Measurements from ENCODE around the gene CBY1. TPM values are rescaled to one million over a fixed set of nuclear protein-coding genes. Genes with fewer than 3 reads are reported as not detected.

Gene CBY1
- total and polyA plus RNA-seq, 3 experiments from 2014 or later = 7.6 to 15.1 (median 14.0) TPM

- Histone ChIP-seq H3K9me3 (ENCODE audit: low read length) (no peaks in the 10 kb centered on the region), H3K4me3 (ENCODE audit: low read length) (no peak overlapping the region), H3K27ac (ENCODE audit: low read depth, low read length) (no peak overlapping the region), H3K4me1 (ENCODE audit: insufficient read depth, low read length) (peaks cover 45% of the 10 kb centered on the region), H3K27me3 (ENCODE audit: insufficient read depth, low read length, poor library complexity, severe bottlenecking) (no peaks in the 10 kb centered on the region), H3K36me3 (ENCODE audit: insufficient read depth, low read length) (peaks cover 34% of the 10 kb centered on the region)
- DNase-seq = no peak
- ChIA-PET CTCF (no interaction called here), POLR2A (no interaction called here)
- H3K4me1 Mint-ChIP-seq = peaks cover 66 to 84% (median 77%) of the 10 kb centered on the region in 3 donors
- peak overlapping the region in 7 of 8 donors; percentile 7 to 87 (median 64) for H3K27ac Mint-ChIP-seq
- no peaks in the 10 kb centered on the region for H3K27me3 Mint-ChIP-seq
- H3K36me3 Mint-ChIP-seq = peaks cover 0 to 83% (median 15%) of the 10 kb centered on the region in 3 donors
- H3K9me3 Mint-ChIP-seq = no peaks in the 10 kb centered on the region
- H3K4me3 Mint-ChIP-seq = peak overlapping the region in 1 of 7 donors; percentile 12
Observed at GRCh38 chr22:38712486-38713207, 56.2 kb downstream of the CBY1 start.

- Mint-ChIP-seq H3K27me3 (no peaks in the 10 kb centered on the region), H3K4me1 (peaks cover 55 to 72% (median 64%) of the 10 kb centered on the region in 3 donors), H3K27ac (peak overlapping the region in 7 of 8 donors; percentile 8 to 80 (median 59)), H3K36me3 (peaks cover 0 to 86% (median 13%) of the 10 kb centered on the region in 3 donors), H3K4me3 (no peak overlapping the region), H3K9me3 (no peaks in the 10 kb centered on the region)
- CTCF ChIA-PET = interaction anchor here (2.2 kb wide), 1 partner anchor 11 kb away, joined by 8 read pairs; no protein-coding TSS in a partner anchor
- Histone ChIP-seq H3K9me3 (ENCODE audit: low read length) (no peaks in the 10 kb centered on the region), H3K4me1 (ENCODE audit: insufficient read depth, low read length) (peaks cover 34% of the 10 kb centered on the region), H3K27ac (ENCODE audit: low read depth, low read length) (no peak overlapping the region), H3K4me3 (ENCODE audit: low read length) (no peak overlapping the region), H3K36me3 (ENCODE audit: insufficient read depth, low read length) (peaks cover 38% of the 10 kb centered on the region), H3K27me3 (ENCODE audit: insufficient read depth, low read length, poor library complexity, severe bottlenecking) (no peaks in the 10 kb centered on the region)
- POLR2A ChIA-PET = no interaction called here
- DNase-seq = no peak
Observed at GRCh38 chr22:38713921-38714320, 57.5 kb downstream of the CBY1 start.

DNA sequence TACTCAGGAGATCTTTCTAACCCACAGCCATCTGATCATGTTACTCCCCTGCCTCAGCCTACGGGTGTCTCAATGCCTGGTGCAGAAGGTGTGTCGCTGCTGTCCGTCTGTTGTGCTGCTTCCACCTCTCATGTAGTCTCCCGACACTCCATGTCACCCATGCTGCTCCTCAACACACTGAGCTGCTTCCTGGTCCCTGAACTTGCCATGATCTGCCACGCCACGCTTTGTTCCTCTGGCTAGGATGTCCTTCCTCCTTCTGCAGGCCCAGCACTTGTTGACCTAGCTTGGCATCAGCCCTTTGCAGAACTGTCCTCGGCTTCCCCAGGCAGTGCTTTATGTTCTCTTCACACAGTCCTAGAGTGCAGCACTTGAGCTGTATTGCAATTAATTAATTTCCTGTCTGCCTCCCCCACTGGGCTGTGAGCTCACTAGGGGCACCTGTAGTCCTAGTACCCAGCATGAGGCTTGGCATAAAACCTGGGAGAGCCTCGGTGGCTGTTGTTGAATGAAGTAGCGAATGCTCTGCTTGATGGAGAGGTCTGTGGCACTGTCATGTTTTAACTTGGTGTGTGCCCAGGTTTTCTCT, 58.8 kb downstream of the CBY1 start:
- no peak overlapping the region for H3K27ac ChIP-seq (ENCODE audit: low read depth, low read length)
- no peak overlapping the region for H3K4me3 ChIP-seq (ENCODE audit: low read length)
- peaks cover 22% of the 10 kb centered on the region for H3K4me1 ChIP-seq (ENCODE audit: insufficient read depth, low read length)
- H3K4me1 Mint-ChIP-seq = peaks cover 45 to 58% (median 53%) of the 10 kb centered on the region in 3 donors
- CTCF ChIA-PET = interaction anchor here (1.6 to 2.2 kb wide), 2 partner anchors 10 to 18 kb away, joined by 8 read pairs; no protein-coding TSS in a partner anchor
- no peaks in the 10 kb centered on the region for H3K27me3 Mint-ChIP-seq
- peaks cover 0 to 82% (median 13%) of the 10 kb centered on the region in 3 donors for H3K36me3 Mint-ChIP-seq
- no peak overlapping the region for H3K4me3 Mint-ChIP-seq
- POLR2A ChIA-PET = interaction anchor here (0.6 kb wide), 1 partner anchor 120 kb away, joined by 7 read pairs; no protein-coding TSS in a partner anchor
- H3K27me3 ChIP-seq (ENCODE audit: insufficient read depth, low read length, poor library complexity, severe bottlenecking) = no peaks in the 10 kb centered on the region
- no peak for DNase-seq
- H3K9me3 ChIP-seq (ENCODE audit: low read length) = no peaks in the 10 kb centered on the region
- peaks cover 38% of the 10 kb centered on the region for H3K36me3 ChIP-seq (ENCODE audit: insufficient read depth, low read length)
- H3K27ac Mint-ChIP-seq = peak overlapping the region in 7 of 8 donors; percentile 19 to 81 (median 60)
- no peaks in the 10 kb centered on the region for H3K9me3 Mint-ChIP-seq

- Mint-ChIP-seq H3K4me1 (peaks cover 39 to 52% (median 47%) of the 10 kb centered on the region in 3 donors), H3K9me3 (no peaks in the 10 kb centered on the region), H3K27me3 (no peaks in the 10 kb centered on the region), H3K36me3 (peaks cover 0 to 81% (median 10%) of the 10 kb centered on the region in 3 donors), H3K27ac (no peak overlapping the region), H3K4me3 (no peak overlapping the region)
- DNase-seq = no peak
- H3K9me3 ChIP-seq (ENCODE audit: low read length) = no peaks in the 10 kb centered on the region
- H3K36me3 ChIP-seq (ENCODE audit: insufficient read depth, low read length) = peaks cover 44% of the 10 kb centered on the region
- peaks cover 22% of the 10 kb centered on the region for H3K4me1 ChIP-seq (ENCODE audit: insufficient read depth, low read length)
- H3K4me3 ChIP-seq (ENCODE audit: low read length) = no peak overlapping the region
- no peak overlapping the region for H3K27ac ChIP-seq (ENCODE audit: low read depth, low read length)
- ChIA-PET POLR2A (no interaction called here), CTCF (interaction anchor here (1.6 to 2.2 kb wide), 2 partner anchors 9 to 17 kb away, joined by 8 read pairs; no protein-coding TSS in a partner anchor)
- H3K27me3 ChIP-seq (ENCODE audit: insufficient read depth, low read length, poor library complexity, severe bottlenecking) = no peaks in the 10 kb centered on the region
Observed at GRCh38 chr22:38715852-38716251, 59.4 kb downstream of the CBY1 start.

DNA sequence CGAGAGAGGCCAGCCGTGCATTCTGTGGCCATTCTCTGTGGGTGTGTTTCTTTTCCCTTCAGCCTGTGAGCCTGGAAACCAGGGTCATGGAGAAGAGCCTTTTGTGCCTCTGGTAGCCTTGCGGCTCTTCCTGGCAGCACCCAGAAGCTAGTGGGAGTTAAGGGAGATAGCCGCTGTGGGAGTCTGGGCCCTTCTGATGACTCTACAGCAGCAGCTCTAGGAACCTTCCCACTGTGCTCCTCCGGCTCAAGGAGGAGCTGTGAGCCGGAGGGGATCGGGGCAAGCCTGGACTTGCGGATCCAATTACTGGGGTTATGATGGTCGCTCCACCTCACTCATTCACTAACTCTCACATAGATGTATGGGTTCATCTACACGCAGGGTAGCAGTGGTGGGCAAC, 59.8 kb downstream of the CBY1 start:
- peaks cover 35 to 48% (median 43%) of the 10 kb centered on the region in 3 donors for H3K4me1 Mint-ChIP-seq
- H3K27ac Mint-ChIP-seq = peak overlapping the region in 1 of 8 donors; percentile 58
- CTCF ChIA-PET = no interaction called here
- H3K36me3 ChIP-seq (ENCODE audit: insufficient read depth, low read length) = peaks cover 45% of the 10 kb centered on the region
- peaks cover 0 to 81% (median 10%) of the 10 kb centered on the region in 3 donors for H3K36me3 Mint-ChIP-seq
- H3K27ac ChIP-seq (ENCODE audit: low read depth, low read length) = no peak overlapping the region
- H3K9me3 Mint-ChIP-seq = no peaks in the 10 kb centered on the region
- no peak for DNase-seq
- H3K4me3 Mint-ChIP-seq = no peak overlapping the region
- H3K4me3 ChIP-seq (ENCODE audit: low read length) = no peak overlapping the region
- no peaks in the 10 kb centered on the region for H3K27me3 ChIP-seq (ENCODE audit: insufficient read depth, low read length, poor library complexity, severe bottlenecking)
- H3K9me3 ChIP-seq (ENCODE audit: low read length) = no peaks in the 10 kb centered on the region
- no peaks in the 10 kb centered on the region for H3K27me3 Mint-ChIP-seq
- H3K4me1 ChIP-seq (ENCODE audit: insufficient read depth, low read length) = peaks cover 22% of the 10 kb centered on the region
- POLR2A ChIA-PET = no interaction called here

- Histone ChIP-seq H3K27me3 (ENCODE audit: insufficient read depth, low read length, poor library complexity, severe bottlenecking) (no peaks in the 10 kb centered on the region), H3K36me3 (ENCODE audit: insufficient read depth, low read length) (peaks cover 49% of the 10 kb centered on the region), H3K27ac (ENCODE audit: low read depth, low read length) (no peak overlapping the region), H3K4me3 (ENCODE audit: low read length) (no peak overlapping the region), H3K9me3 (ENCODE audit: low read length) (no peaks in the 10 kb centered on the region), H3K4me1 (ENCODE audit: insufficient read depth, low read length) (peaks cover 22% of the 10 kb centered on the region)
- no peaks in the 10 kb centered on the region for H3K27me3 Mint-ChIP-seq
- H3K4me1 Mint-ChIP-seq = peaks cover 36 to 48% (median 41%) of the 10 kb centered on the region in 3 donors
- ChIA-PET CTCF (interaction anchor here (2.0 kb wide), 1 partner anchor 7 kb away, joined by 4 read pairs; no protein-coding TSS in a partner anchor), POLR2A (interaction anchor here (1.0 kb wide), 1 partner anchor 9 kb away, joined by 3 read pairs; no protein-coding TSS in a partner anchor)
- H3K9me3 Mint-ChIP-seq = no peaks in the 10 kb centered on the region
- no peak overlapping the region for H3K4me3 Mint-ChIP-seq
- peaks cover 0 to 84% (median 14%) of the 10 kb centered on the region in 3 donors for H3K36me3 Mint-ChIP-seq
- peak overlapping the region in 6 of 8 donors; percentile 40 to 70 (median 60) for H3K27ac Mint-ChIP-seq
- DNase-seq = no peak
Observed at GRCh38 chr22:38716826-38717225, 60.4 kb downstream of the CBY1 start.

DNA sequence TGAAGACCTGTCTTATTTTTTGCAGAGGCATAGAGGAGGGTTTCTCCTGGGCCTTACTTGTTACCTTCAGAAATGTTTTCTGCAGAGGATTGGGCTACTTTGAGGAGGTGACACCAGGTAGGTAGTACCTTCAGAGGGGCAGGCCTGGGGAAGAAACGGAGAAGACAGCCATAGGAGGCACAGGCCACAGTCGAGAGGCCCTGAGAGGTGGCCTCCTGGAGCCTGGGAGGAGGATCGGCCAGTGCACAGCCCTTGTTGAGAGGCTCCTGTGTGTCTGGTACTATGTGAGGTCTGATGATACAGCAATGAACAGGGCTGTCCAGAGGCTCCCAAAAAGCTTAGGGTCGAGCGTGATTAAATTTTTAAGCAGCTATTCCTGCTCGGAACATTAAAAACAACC, 60.8 kb downstream of the CBY1 start:
- no peak overlapping the region for H3K4me3 Mint-ChIP-seq
- peaks cover 20% of the 10 kb centered on the region for H3K4me1 ChIP-seq (ENCODE audit: insufficient read depth, low read length)
- H3K4me3 ChIP-seq (ENCODE audit: low read length) = no peak overlapping the region
- no peak for DNase-seq
- no peaks in the 10 kb centered on the region for H3K27me3 ChIP-seq (ENCODE audit: insufficient read depth, low read length, poor library complexity, severe bottlenecking)
- peaks cover 0 to 85% (median 18%) of the 10 kb centered on the region in 3 donors for H3K36me3 Mint-ChIP-seq
- H3K4me1 Mint-ChIP-seq = peaks cover 33 to 44% (median 37%) of the 10 kb centered on the region in 3 donors
- no peaks in the 10 kb centered on the region for H3K9me3 ChIP-seq (ENCODE audit: low read length)
- ChIA-PET CTCF (interaction anchor here (2.0 kb wide), 1 partner anchor 8 kb away, joined by 4 read pairs; no protein-coding TSS in a partner anchor), POLR2A (interaction anchor here (1.0 kb wide), 1 partner anchor 9 kb away, joined by 3 read pairs; no protein-coding TSS in a partner anchor)
- H3K9me3 Mint-ChIP-seq = no peaks in the 10 kb centered on the region
- no peak overlapping the region for H3K27ac ChIP-seq (ENCODE audit: low read depth, low read length)
- H3K27me3 Mint-ChIP-seq = no peaks in the 10 kb centered on the region
- H3K36me3 ChIP-seq (ENCODE audit: insufficient read depth, low read length) = peaks cover 49% of the 10 kb centered on the region
- peak overlapping the region in 3 of 8 donors; percentile 51 to 63 (median 62) for H3K27ac Mint-ChIP-seq
